ENCODE data around the gene B3GALT6. TPM values are rescaled to one million over a fixed set of nuclear protein-coding genes. Genes with fewer than 3 reads are reported as not detected.
"Not testable (repeated sequence)": the region's sequence is repeated elsewhere in the genome, so short reads cannot be mapped to it uniquely, and the experiment has no call there.

Gene B3GALT6
- total RNA-seq, 1 experiment from 2014 or later: 36.6 TPM

GRCh38 chr1:1244192-1244811, 12.3 kb downstream of the B3GALT6 start:
- no peak for DNase-seq
- no peak overlapping the region for H3K4me3 ChIP-seq
- H3K27me3 ChIP-seq: no peaks in the 10 kb centered on the region
- H3K9me3 ChIP-seq: no peaks in the 10 kb centered on the region
- no peaks in the 10 kb centered on the region for H3K36me3 ChIP-seq

GRCh38 chr1:1245178-1245816, 13.3 kb downstream of the B3GALT6 start:
- Histone ChIP-seq H3K9me3 (no peaks in the 10 kb centered on the region), H3K36me3 (no peaks in the 10 kb centered on the region), H3K4me3 (no peak overlapping the region), H3K27me3 (no peaks in the 10 kb centered on the region)
- no peak for DNase-seq

DNA sequence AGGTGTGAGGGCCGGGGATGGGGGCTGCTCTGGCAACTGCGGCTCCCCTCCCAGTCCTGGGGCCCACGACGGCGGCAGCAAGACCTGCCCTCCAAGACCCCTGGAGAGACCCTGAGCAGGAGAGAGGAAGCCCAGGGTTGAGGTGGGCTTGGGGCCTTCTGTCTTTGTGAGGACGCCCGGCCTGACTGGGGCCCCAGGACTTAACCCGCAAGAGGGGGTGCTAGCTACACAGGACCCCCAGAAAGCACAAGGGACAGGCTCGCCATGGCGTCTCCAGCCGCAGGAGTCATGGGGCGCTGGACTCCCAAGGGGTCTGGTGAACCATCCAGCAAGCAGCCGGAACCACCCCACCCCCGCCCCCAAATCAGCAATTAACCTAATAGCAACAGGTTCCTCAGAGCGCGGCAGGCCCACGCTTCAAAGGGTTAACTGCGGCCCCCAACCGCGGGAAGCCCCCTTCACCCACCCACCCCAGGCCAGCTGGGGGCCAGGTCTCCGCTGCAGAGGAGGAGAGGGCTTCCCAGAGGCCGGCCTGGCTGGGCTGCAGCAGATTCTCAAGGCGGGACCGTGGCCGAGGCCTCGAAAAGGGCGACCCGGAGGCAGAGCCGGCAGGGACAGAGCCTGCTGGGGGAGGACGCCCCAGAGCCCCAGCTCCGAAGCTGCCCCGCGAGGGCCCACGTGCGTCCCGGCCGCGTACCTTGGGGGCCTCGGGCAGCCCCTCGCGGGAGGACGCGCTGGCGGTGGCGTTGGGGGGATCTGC, 14.0 kb downstream of the B3GALT6 start:
- no peak for DNase-seq

DNA sequence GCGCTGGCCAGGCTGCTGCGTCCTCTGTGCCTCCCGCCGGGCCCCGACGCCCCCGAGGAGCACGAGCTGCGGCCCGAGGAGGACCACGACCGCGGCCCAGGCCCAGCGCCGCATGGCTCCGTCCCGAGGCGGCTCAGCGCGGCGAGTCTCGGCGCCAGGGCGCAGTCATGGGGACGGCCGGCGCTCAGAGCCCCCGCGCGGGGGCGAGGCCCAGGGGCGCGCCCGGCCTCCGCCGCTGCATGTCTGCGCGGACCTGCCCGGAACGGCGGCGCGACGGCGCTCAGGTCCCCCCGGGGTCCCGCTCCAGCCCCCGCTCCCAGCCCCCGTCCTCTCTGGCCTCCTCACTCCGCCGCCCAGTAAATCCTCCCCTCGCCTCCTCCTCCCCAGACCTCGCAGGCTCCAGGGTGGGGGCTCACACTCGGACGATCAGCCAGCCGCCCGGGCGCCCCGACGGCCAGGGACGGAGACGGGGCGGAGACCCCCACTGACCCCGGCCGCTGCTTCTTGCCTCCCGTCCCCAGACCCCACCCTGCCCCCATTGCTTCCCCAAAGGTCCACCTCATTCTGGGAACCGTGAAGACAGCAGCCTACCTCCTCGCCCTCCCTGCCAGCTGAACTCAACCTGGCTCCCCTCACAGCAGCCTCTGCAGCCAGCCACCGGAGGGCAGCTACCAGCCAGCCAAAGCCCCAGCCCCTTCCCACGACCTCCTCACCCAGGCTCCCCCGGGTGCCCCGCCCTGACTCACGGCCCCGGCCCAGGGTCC, 14.7 kb downstream of the B3GALT6 start, which contains the start of gene C1QTNF12:
TSS of gene C1QTNF12 (minus strand) at position 146 of the 764 bp plus-strand sequence. CDS start at position 114, 32 bp downstream.
- DNase-seq: no peak
- H3K36me3 ChIP-seq: no peaks in the 10 kb centered on the region
- no peak within 1 kb of the TSS for H3K4me3 ChIP-seq
- H3K27me3 ChIP-seq: no peaks in the 10 kb centered on the region
- no peaks in the 10 kb centered on the region for H3K9me3 ChIP-seq

More for the DNA sequence above, 14.0 kb downstream of the B3GALT6 start:
- Histone ChIP-seq H3K27me3 (no peaks in the 10 kb centered on the region), H3K4me3 (no peak overlapping the region), H3K9me3 (no peaks in the 10 kb centered on the region), H3K36me3 (no peaks in the 10 kb centered on the region)

- no peak overlapping the region for H3K4me3 ChIP-seq
- no peaks in the 10 kb centered on the region for H3K27me3 ChIP-seq
- H3K36me3 ChIP-seq: peaks cover under 1% of the 10 kb centered on the region; the same call in 1 of the 2 replicates
- H3K9me3 ChIP-seq: no peaks in the 10 kb centered on the region
- DNase-seq: no peak
These were observed 15.4 kb downstream of the B3GALT6 start for GRCh38 chr1:1247341-1247913.

DNA sequence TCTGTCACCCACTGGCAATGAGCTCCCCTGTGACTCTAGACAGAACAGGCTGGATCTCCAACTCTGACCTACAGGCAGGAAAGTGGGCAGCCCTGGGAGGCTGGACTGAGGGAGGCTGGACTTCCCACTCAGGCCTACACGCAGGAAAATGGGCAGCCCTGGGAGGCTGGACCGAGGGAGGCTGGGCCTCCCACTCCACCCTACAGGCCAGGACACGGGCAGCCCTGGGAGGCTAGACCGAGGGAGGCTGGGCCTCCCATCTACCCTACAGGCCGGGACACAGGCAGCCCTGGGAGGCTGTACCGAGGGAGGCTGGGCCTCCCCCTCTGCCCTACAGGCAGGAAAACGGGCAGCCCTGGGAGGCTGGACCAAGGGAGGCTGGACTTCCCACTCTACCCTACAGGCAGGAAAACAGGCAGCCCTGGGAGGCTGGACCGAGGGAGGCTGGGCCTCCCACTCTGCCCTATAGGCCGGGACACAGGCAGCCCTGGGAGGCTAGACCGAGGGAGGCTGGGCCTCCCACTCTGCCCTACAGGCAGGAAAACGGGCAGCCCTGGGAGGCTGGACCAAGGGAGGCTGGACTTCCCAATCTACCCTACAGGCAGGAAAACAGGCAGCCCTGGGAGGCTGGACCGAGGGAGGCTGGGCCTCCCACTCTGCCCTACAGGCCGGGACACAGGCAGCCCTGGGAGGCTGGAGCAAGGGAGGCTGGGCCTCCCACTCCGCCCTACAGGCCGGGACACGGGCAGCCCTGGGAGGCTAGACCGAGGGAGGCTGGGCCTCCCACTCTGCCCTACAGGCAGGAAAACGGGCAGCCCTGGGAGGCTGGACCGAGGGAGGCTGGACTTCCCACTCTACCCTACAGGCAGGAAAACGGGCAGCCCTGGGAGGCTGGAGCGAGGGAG, 16.2 kb downstream of the B3GALT6 start:
- not testable (repeated sequence) for H3K9me3 ChIP-seq, DNase-seq, H3K4me3 ChIP-seq, H3K36me3 ChIP-seq, H3K27me3 ChIP-seq

GRCh38 chr1:1250786-1251284, 18.8 kb downstream of the B3GALT6 start:
- H3K36me3 ChIP-seq: peaks cover 24% of the 10 kb centered on the region
- DNase-seq: no peak
- no peak overlapping the region for H3K4me3 ChIP-seq
- no peaks in the 10 kb centered on the region for H3K27me3 ChIP-seq
- H3K9me3 ChIP-seq: no peaks in the 10 kb centered on the region

DNA sequence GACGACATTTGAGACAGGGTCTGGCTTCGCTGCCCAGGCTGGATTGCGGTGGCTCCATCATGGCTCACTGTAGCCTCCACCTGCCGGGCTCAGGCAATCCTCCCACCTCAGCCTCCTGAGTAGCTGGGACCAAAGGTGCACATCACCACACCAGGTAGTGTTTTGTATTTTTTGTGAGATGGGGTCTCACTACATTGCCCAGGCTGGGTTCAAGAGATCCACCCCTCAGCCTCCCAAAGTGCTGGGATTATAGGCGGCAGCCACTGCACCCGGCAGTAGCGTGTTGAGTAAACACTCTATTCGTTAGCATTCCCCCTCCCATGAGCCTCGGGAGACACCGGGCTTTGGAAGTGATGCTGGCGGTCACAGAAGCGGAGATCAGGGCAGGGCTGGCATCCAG, 21.3 kb downstream of the B3GALT6 start:
- Histone ChIP-seq H3K9me3 (no peaks in the 10 kb centered on the region), H3K4me3 (no peak overlapping the region), H3K36me3 (peaks cover 33% of the 10 kb centered on the region), H3K27me3 (no peaks in the 10 kb centered on the region)
- no peak for DNase-seq

GRCh38 chr1:1253972-1254666, 22.1 kb downstream of the B3GALT6 start:
- no peaks in the 10 kb centered on the region for H3K27me3 ChIP-seq
- no peak overlapping the region for H3K4me3 ChIP-seq
- H3K36me3 ChIP-seq: peaks cover 33% of the 10 kb centered on the region
- no peak for DNase-seq
- no peaks in the 10 kb centered on the region for H3K9me3 ChIP-seq

DNA sequence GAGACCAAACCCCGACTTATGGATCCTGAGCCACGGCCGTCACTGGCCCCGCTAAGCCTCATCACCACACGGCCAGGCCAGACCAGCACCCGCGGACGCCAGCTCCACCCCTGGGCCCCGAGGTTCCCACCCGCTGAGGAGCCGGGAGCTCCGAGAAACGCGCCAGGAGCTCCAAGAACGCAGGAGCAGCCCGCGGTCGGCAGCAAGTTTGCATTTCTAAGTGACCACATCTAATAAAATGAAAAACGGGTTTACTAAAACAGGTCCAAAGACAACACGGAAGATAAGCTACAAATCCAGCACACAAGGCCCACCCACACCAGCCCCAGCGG, 22.6 kb downstream of the B3GALT6 start:
- Histone ChIP-seq H3K36me3 (peaks cover 34% of the 10 kb centered on the region), H3K9me3 (no peaks in the 10 kb centered on the region), H3K4me3 (no peak overlapping the region), H3K27me3 (no peaks in the 10 kb centered on the region)
- no peak for DNase-seq

- Histone ChIP-seq H3K27me3 (no peaks in the 10 kb centered on the region), H3K4me3 (no peak overlapping the region), H3K36me3 (peaks cover 38% of the 10 kb centered on the region), H3K9me3 (no peaks in the 10 kb centered on the region)
- DNase-seq: no peak
These were observed 23.0 kb downstream of the B3GALT6 start for GRCh38 chr1:1255078-1255477.

DNA sequence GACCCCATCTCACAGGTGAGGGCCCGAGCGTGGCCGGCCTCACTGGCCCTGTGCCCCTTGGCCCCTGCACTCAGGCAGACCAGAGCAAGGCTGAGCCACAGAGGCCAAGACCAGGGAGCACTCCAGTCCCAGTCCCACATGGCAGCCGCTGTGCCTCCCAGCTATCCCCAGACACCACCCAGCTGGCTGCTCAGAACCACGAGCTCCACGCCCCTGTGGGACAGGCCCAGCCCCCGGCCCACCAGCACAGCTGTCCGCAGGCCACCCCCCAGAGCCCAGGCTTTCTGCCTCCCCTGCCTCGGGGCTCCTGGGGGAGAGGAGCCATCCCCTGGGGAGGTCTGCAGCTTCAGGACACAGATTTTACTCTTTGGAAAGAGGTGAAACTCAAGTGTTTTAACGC, 23.6 kb downstream of the B3GALT6 start:
- Histone ChIP-seq H3K9me3 (no peaks in the 10 kb centered on the region), H3K36me3 (peaks cover 42% of the 10 kb centered on the region), H3K27me3 (no peaks in the 10 kb centered on the region), H3K4me3 (no peak overlapping the region)
- DNase-seq: no peak

- H3K4me3 ChIP-seq: no peak overlapping the region
- H3K9me3 ChIP-seq: no peaks in the 10 kb centered on the region
- no peaks in the 10 kb centered on the region for H3K27me3 ChIP-seq
- H3K36me3 ChIP-seq: peaks cover 55% of the 10 kb centered on the region
- no peak for DNase-seq
These were observed 25.2 kb downstream of the B3GALT6 start for GRCh38 chr1:1256956-1257871.

DNA sequence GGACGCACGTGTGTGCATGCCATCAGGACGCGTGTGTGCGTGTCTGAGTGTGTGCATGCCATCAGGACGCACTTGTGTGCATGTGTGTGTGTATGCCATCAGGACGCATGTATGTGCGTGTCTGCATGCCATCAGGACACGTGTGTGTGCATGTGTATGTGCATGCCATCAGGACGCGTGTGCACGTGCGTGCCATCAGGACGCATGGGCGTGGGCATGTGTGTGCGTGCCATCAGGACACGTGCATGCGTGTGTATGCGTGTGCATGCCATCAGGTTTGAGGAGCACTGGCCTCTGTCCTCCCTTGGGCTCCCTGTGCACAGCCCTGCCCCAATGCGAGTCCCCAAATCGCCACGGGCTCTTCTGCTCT, 27.1 kb downstream of the B3GALT6 start:
- Histone ChIP-seq H3K9me3 (no peaks in the 10 kb centered on the region), H3K36me3 (peaks cover 58% of the 10 kb centered on the region), H3K27me3 (no peaks in the 10 kb centered on the region), H3K4me3 (no peak overlapping the region)
- DNase-seq: no peak

Measured in MG63 (cell line).